ENCODE measurements around the gene PGK1. TPM values are rescaled to one million over a fixed set of nuclear protein-coding genes. Genes with fewer than 3 reads are reported as not detected.

The PGK1 gene
- total RNA-seq (2022; extraction: Qiagen RNA extraction; ENCODE audit: low read depth), result 557 to 612 TPM (median 577 TPM) in 5 replicates

DNA sequence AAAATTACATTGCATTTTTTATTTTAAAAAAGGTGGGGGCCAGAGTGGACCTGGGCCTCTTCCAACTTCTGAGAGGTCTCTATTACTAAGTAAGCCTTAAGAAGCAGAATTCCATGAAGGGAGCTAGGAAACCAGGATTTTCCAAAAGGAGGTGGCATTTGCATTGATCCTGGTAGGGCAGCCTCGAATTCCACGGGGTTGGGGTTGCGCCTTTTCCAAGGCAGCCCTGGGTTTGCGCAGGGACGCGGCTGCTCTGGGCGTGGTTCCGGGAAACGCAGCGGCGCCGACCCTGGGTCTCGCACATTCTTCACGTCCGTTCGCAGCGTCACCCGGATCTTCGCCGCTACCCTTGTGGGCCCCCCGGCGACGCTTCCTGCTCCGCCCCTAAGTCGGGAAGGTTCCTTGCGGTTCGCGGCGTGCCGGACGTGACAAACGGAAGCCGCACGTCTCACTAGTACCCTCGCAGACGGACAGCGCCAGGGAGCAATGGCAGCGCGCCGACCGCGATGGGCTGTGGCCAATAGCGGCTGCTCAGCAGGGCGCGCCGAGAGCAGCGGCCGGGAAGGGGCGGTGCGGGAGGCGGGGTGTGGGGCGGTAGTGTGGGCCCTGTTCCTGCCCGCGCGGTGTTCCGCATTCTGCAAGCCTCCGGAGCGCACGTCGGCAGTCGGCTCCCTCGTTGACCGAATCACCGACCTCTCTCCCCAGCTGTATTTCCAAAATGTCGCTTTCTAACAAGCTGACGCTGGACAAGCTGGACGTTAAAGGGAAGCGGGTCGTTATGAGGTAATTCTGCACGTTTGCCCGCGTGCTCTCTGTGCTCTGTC is at the start of gene PGK1:
TSS of gene PGK1 (plus strand) at position 626 of the 824 bp plus-strand sequence. CDS start at position 719, 93 bp downstream.

GRCh38 chrX:78139160-78140123 is 35.4 kb downstream of the PGK1 start, which contains the start of gene TAF9B:
Gene TAF9B (minus strand): TSS chrX:78139650. CDS start chrX:78139611, 39 bp downstream.

Other genes with a start within 250 kb of the PGK1 start
- 29.9 to 49.0 TPM (median 41.3 TPM) in 5 replicates for gene MAGT1, start 208.8 kb upstream of the PGK1 start, total RNA-seq (2022; extraction: Qiagen RNA extraction; ENCODE audit: low read depth)
- 539 to 698 TPM (median 674 TPM) in 5 replicates for gene COX7B, start 204.8 kb upstream of the PGK1 start, total RNA-seq (2022; extraction: Qiagen RNA extraction; ENCODE audit: low read depth)
- gene ATP7A, start 193.6 kb upstream of the PGK1 start, total RNA-seq (2022; extraction: Qiagen RNA extraction; ENCODE audit: low read depth), result 1.7 to 3.5 TPM (median 3.4 TPM) in 5 replicates
- gene PGAM4, start 134.6 kb upstream of the PGK1 start, total RNA-seq (2022; extraction: Qiagen RNA extraction; ENCODE audit: low read depth), result 0.44 to 0.66 TPM (median 0.53 TPM) in 4 of 5 replicates, not detected in the other
- 10.2 to 14.3 TPM (median 12.9 TPM) in 5 replicates for gene TAF9B, start 35.4 kb downstream of the PGK1 start, total RNA-seq (2022; extraction: Qiagen RNA extraction; ENCODE audit: low read depth)
- gene CYSLTR1, start 223.4 kb downstream of the PGK1 start, total RNA-seq (2022; extraction: Qiagen RNA extraction; ENCODE audit: low read depth), result not detected in 5 replicates